ENCODE data around the gene CEP112. TPM values are rescaled to one million over a fixed set of nuclear protein-coding genes. Genes with fewer than 3 reads are reported as not detected.
A peak's percentile ranks its signal among the peaks of the same experiment; 100 is the strongest.

The CEP112 gene
- total and polyA plus RNA-seq, 9 of the 15 experiments (the other 6 are each of a cell fraction or from before 2014, with no cell fraction given): 0.84 TPM; not detected in 8

- TF ChIP-seq AFF1 (IDR thresholded peaks at IDR 0.05; ENCODE audit: low read depth in 1 of 2, partially characterized antibody in 2 of 2) (peak in 1 of 2 experiments; percentile 70), ZSCAN29 (IDR thresholded peaks at IDR 0.05) (no peak), ATF7 (IDR thresholded peaks at IDR 0.05) (peak; percentile 12; the same call in 1 of the 2 replicates), AFF4 (CRISPR knock-in tag; IDR thresholded peaks at IDR 0.05) (no peak), ZNF133 (CRISPR knock-in tag; IDR thresholded peaks at IDR 0.05) (no peak), DPF2 (IDR thresholded peaks at IDR 0.05) (peak; percentile 67), BACH1 (tag; IDR thresholded peaks at IDR 0.05) (peak; percentile 92), JUND (IDR thresholded peaks at IDR 0.05; ENCODE audit: borderline replicate concordance, low read depth, low read length) (peak; percentile 90), JUND (tag; IDR thresholded peaks at IDR 0.05; ENCODE audit: borderline replicate concordance, low read depth, low read length) (peak; percentile 96), NFE2L1 (tag; IDR thresholded peaks at IDR 0.05; ENCODE audit: borderline replicate concordance, low read depth) (peak; percentile 67), C11orf30 (IDR thresholded peaks at IDR 0.05; ENCODE audit: low read depth) (peak; percentile 89), EP300 (IDR thresholded peaks at IDR 0.05; ENCODE audit: low read length) (peak; percentile 18; the same call in 1 of the 2 replicates), DDX20 (tag; IDR thresholded peaks at IDR 0.05; ENCODE audit: low read depth) (no peak), THRAP3 (IDR thresholded peaks at IDR 0.05; ENCODE audit: borderline replicate concordance) (no peak)
- TF ChIP-seq, protein P1, sequence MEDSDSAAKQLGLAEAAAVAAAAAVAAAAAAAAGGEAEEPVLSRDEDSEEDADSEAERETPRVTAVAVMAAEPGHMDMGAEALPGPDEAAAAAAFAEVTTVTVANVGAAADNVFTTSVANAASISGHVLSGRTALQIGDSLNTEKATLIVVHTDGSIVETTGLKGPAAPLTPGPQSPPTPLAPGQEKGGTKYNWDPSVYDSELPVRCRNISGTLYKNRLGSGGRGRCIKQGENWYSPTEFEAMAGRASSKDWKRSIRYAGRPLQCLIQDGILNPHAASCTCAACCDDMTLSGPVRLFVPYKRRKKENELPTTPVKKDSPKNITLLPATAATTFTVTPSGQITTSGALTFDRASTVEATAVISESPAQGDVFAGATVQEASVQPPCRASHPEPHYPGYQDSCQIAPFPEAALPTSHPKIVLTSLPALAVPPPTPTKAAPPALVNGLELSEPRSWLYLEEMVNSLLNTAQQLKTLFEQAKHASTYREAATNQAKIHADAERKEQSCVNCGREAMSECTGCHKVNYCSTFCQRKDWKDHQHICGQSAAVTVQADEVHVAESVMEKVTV (CRISPR knock-in tag; IDR thresholded peaks at IDR 0.05): no peak
These were observed 531.0 kb downstream of the CEP112 start (continued) for GRCh38 chr17:65660947-65661346.
